Gastroesophageal sphincter (tissue), 3 donors: ENCODE data around the gene GLRX5.

Experiments used
- CTCF ChIP-seq, 4 experiments: fragments of 200-600 bp in 2 of 4; fragments of 450-650 bp in 2 of 4; sonication (generic) in 1 of 4; IDR thresholded peaks; one replicate each; pipeline ENCODE4 v1.5.1; 2017 to 2019; ENCODE audit warnings: antibody characterized with exemption in 4 of 4, mild to moderate bottlenecking in 2 of 4, moderate library complexity in 2 of 4
- POLR2A ChIP-seq, 2 donors: fragments of 450-650 bp; IDR thresholded peaks; one replicate each; pipeline ENCODE4 v1.6.1; 2017; ENCODE audit warnings: antibody characterized with exemption in 2 of 2, mild to moderate bottlenecking in 2 of 2, moderate library complexity in 1 of 2

GRCh38 chr14:95515080-95515489 is 19.8 kb upstream of the GLRX5 start:
- TF ChIP-seq CTCF (IDR thresholded peaks at IDR 0.05) (no peak), POLR2A (IDR thresholded peaks at IDR 0.05) (no peak)
